ENCODE measurements around the gene MAGI2.

The MAGI2 gene

GRCh38 chr7:78716876-78717275 is 736.6 kb downstream of the MAGI2 start:
- DNase-seq (ENCODE audit: extremely low spot score, insufficient read length, low read depth): no peak

GRCh38 chr7:78714356-78714755 is 739.1 kb downstream of the MAGI2 start:
- FAIRE-seq (no peak), DNase-seq (ENCODE audit: extremely low spot score, insufficient read length, low read depth) (no peak)

More at GRCh38 chr7:78716876-78717275, 736.6 kb downstream of the MAGI2 start:
- FAIRE-seq: no peak

- no peak for FAIRE-seq
- DNase-seq (ENCODE audit: extremely low spot score, insufficient read length, low read depth): no peak
Observed at GRCh38 chr7:78712111-78712510, 741.4 kb downstream of the MAGI2 start.

GRCh38 chr7:78709658-78710057 is 743.8 kb downstream of the MAGI2 start:
- DNase-seq (ENCODE audit: extremely low spot score, insufficient read length, low read depth) (no peak), FAIRE-seq (no peak)

GRCh38 chr7:78704504-78704903 is 749.0 kb downstream of the MAGI2 start:
- no peak for FAIRE-seq

GRCh38 chr7:78703391-78703790 is 750.1 kb downstream of the MAGI2 start:
- DNase-seq (ENCODE audit: extremely low spot score, insufficient read length, low read depth): no peak
- FAIRE-seq: no peak

More at GRCh38 chr7:78704504-78704903, 749.0 kb downstream of the MAGI2 start:
- DNase-seq (ENCODE audit: extremely low spot score, insufficient read length, low read depth): no peak

- FAIRE-seq (no peak), DNase-seq (ENCODE audit: extremely low spot score, insufficient read length, low read depth) (no peak)
Observed at GRCh38 chr7:78702770-78703169, 750.7 kb downstream of the MAGI2 start.

- no peak for FAIRE-seq
- DNase-seq (ENCODE audit: extremely low spot score, insufficient read length, low read depth): no peak
Observed at GRCh38 chr7:78695826-78696225, 757.6 kb downstream of the MAGI2 start.

- no peak for FAIRE-seq
- DNase-seq (ENCODE audit: extremely low spot score, insufficient read length, low read depth): no peak
Observed at GRCh38 chr7:78691584-78691983, 761.9 kb downstream of the MAGI2 start.

- FAIRE-seq (no peak), DNase-seq (ENCODE audit: extremely low spot score, insufficient read length, low read depth) (no peak)
Observed at GRCh38 chr7:78690174-78690573, 763.3 kb downstream of the MAGI2 start.

GRCh38 chr7:78688376-78688775 is 765.1 kb downstream of the MAGI2 start:
- no peak for FAIRE-seq
- no peak for DNase-seq (ENCODE audit: extremely low spot score, insufficient read length, low read depth)

- DNase-seq (ENCODE audit: extremely low spot score, insufficient read length, low read depth) (no peak), FAIRE-seq (no peak)
Observed at GRCh38 chr7:78686189-78686588, 767.3 kb downstream of the MAGI2 start.

- no peak for FAIRE-seq
- no peak for DNase-seq (ENCODE audit: extremely low spot score, insufficient read length, low read depth)
Observed at GRCh38 chr7:78684201-78684600, 769.3 kb downstream of the MAGI2 start.

GRCh38 chr7:78683566-78683965 is 769.9 kb downstream of the MAGI2 start:
- FAIRE-seq (no peak), DNase-seq (ENCODE audit: extremely low spot score, insufficient read length, low read depth) (no peak)

- no peak for FAIRE-seq
- DNase-seq (ENCODE audit: extremely low spot score, insufficient read length, low read depth): no peak
Observed at GRCh38 chr7:78679112-78679876, 774.2 kb downstream of the MAGI2 start.

- FAIRE-seq: no peak
- DNase-seq (ENCODE audit: extremely low spot score, insufficient read length, low read depth): no peak
Observed at GRCh38 chr7:78677391-78677790, 776.1 kb downstream of the MAGI2 start.

- no peak for FAIRE-seq
- no peak for DNase-seq (ENCODE audit: extremely low spot score, insufficient read length, low read depth)
Observed at GRCh38 chr7:78675511-78675910, 778.0 kb downstream of the MAGI2 start.

- DNase-seq (ENCODE audit: extremely low spot score, insufficient read length, low read depth) (no peak), FAIRE-seq (no peak)
Observed at GRCh38 chr7:78673272-78673671, 780.2 kb downstream of the MAGI2 start.

GRCh38 chr7:78662939-78663338 is 790.5 kb downstream of the MAGI2 start:
- FAIRE-seq (no peak), DNase-seq (ENCODE audit: extremely low spot score, insufficient read length, low read depth) (no peak)

- DNase-seq (ENCODE audit: extremely low spot score, insufficient read length, low read depth): no peak
- no peak for FAIRE-seq
Observed at GRCh38 chr7:78649976-78650375, 803.5 kb downstream of the MAGI2 start.

- FAIRE-seq (no peak), DNase-seq (ENCODE audit: extremely low spot score, insufficient read length, low read depth) (no peak)
Observed at GRCh38 chr7:78649236-78649635, 804.2 kb downstream of the MAGI2 start.

- no peak for DNase-seq (ENCODE audit: extremely low spot score, insufficient read length, low read depth)
- FAIRE-seq: no peak
Observed at GRCh38 chr7:78642751-78643150, 810.7 kb downstream of the MAGI2 start.

All from GM18507 (cell line).